GM23338 (cell line): Measurements from ENCODE around the gene ABCC9. TPM values are rescaled to one million over a fixed set of nuclear protein-coding genes. Genes with fewer than 3 reads are reported as not detected.
"Not testable (repeated sequence)": the region's sequence is repeated elsewhere in the genome, so short reads cannot be mapped to it uniquely, and the experiment has no call there.

Experiments
- ATAC-seq: fragments of 200-7000 bp; cut with Tn5 transposase; 3 replicates; pipeline ENCODE4 v1.9.1; 2020
- DNase-seq: peaks from one replicate; pipeline ENCODE4 v3.0.0-alpha.2; 2015; ENCODE audit warnings: low spot score
- H2AFZ ChIP-seq: fragments of 200-600 bp; sonication (generic); 2 replicates; pipeline ENCODE4 v1.8.0; 2016; ENCODE audit warnings: antibody characterized with exemption, mild to moderate bottlenecking, moderate library complexity
- H3F3A ChIP-seq: fragments of 200-600 bp; sonication (generic); replicated peaks from 2 replicates; pipeline ENCODE4 v1.8.0; 2017; ENCODE audit warnings: antibody characterized with exemption, mixed run types, low read depth
- H3K27ac ChIP-seq: fragments of 200-600 bp; sonication (generic); 2 replicates; pipeline ENCODE4 v1.6.1; 2016; ENCODE audit warnings: low read depth
- H3K27me3 ChIP-seq: fragments of 200-600 bp; sonication (generic); 2 replicates; pipeline ENCODE4 v1.8.0; 2016; ENCODE audit warnings: mild to moderate bottlenecking, mixed run types, moderate library complexity; ENCODE audit not compliant: insufficient read depth
- H3K36me3 ChIP-seq: fragments of 200-600 bp; sonication (generic); 2 replicates; pipeline ENCODE4 v1.8.0; 2016; ENCODE audit warnings: mild to moderate bottlenecking; ENCODE audit not compliant: insufficient read depth
- H3K4me1 ChIP-seq: fragments of 200-600 bp; sonication (generic); 2 replicates; pipeline ENCODE4 v1.8.0; 2016; ENCODE audit warnings: mild to moderate bottlenecking, moderate library complexity; ENCODE audit not compliant: insufficient read depth
- H3K4me2 ChIP-seq: fragments of 200-600 bp; sonication (generic); 2 replicates; pipeline ENCODE4 v1.7.1; 2017; ENCODE audit warnings: mixed run types
- H3K4me3 ChIP-seq: fragments of 200-600 bp; sonication (generic); 2 replicates; pipeline ENCODE4 v1.6.1; 2016; ENCODE audit warnings: mixed run types
- H3K79me2 ChIP-seq: fragments of 200-600 bp; sonication (generic); replicated peaks from 2 replicates; pipeline ENCODE4 v1.8.0; 2017; ENCODE audit warnings: mild to moderate bottlenecking; ENCODE audit not compliant: insufficient read depth
- H3K9me2 ChIP-seq: fragments of 200-600 bp; sonication (generic); 2 replicates; pipeline ENCODE4 v1.8.0; 2017; ENCODE audit not compliant: insufficient read depth
- H4K20me1 ChIP-seq: fragments of 200-600 bp; sonication (generic); replicated peaks from 2 replicates; pipeline ENCODE4 v1.8.0; 2017; ENCODE audit warnings: mild to moderate bottlenecking; ENCODE audit not compliant: insufficient read depth
- H3K27ac Mint-ChIP-seq: 2 replicates; pipeline ENCODE4 v1.8.0; 2020; ENCODE audit warnings: inconsistent platforms, mild to moderate bottlenecking, moderate library complexity, mixed read lengths
- H3K27me3 Mint-ChIP-seq: 3 replicates; pipeline ENCODE4 v1.8.0; 2022; ENCODE audit warnings: low read depth, mild to moderate bottlenecking, moderate library complexity, mixed read lengths, inconsistent platforms; ENCODE audit not compliant: insufficient read depth, poor library complexity
- H3K36me3 Mint-ChIP-seq: 3 replicates; pipeline ENCODE4 v1.8.0; 2021; ENCODE audit warnings: low read depth, mild to moderate bottlenecking, inconsistent platforms, moderate library complexity, mixed read lengths
- H3K4me1 Mint-ChIP-seq: 3 replicates; pipeline ENCODE4 v1.8.0; 2020; ENCODE audit warnings: mild to moderate bottlenecking, inconsistent platforms, mixed read lengths
- H3K4me3 Mint-ChIP-seq: 3 replicates; pipeline ENCODE4 v1.8.0; 2021; ENCODE audit warnings: moderate library complexity, mild to moderate bottlenecking, inconsistent platforms, mixed read lengths
- H3K9me3 Mint-ChIP-seq: 3 replicates; pipeline ENCODE4 v1.8.0; 2020; ENCODE audit warnings: moderate library complexity, mild to moderate bottlenecking, inconsistent platforms, mixed read lengths
- CREB1 ChIP-seq: fragments of 250-450 bp; sonication (Bioruptor Pico); IDR thresholded peaks from 2 replicates; pipeline ENCODE4 v1.5.0; 2020; ENCODE audit warnings: low read depth, mild to moderate bottlenecking, moderate library complexity
- EZH2 ChIP-seq: fragments of 200-600 bp; sonication (generic); IDR thresholded peaks from one replicate; pipeline ENCODE4 v1.8.0; 2017; ENCODE audit warnings: antibody characterized with exemption, mild to moderate bottlenecking, low read depth; ENCODE audit not compliant: unreplicated experiment
- EZH2phosphoT487 ChIP-seq: fragments of 200-600 bp; sonication (generic); IDR thresholded peaks from one replicate; pipeline ENCODE4 v1.8.1; 2018; ENCODE audit warnings: antibody characterized with exemption; ENCODE audit not compliant: unreplicated experiment
- JUNB ChIP-seq: IDR thresholded peaks from one replicate; pipeline ENCODE4 v1.6.1; 2016; ENCODE audit warnings: antibody characterized with exemption; ENCODE audit not compliant: unreplicated experiment
- NANOG ChIP-seq: IDR thresholded peaks from 2 replicates; pipeline ENCODE4 v1.6.1; 2016; ENCODE audit warnings: antibody characterized with exemption, borderline replicate concordance
- POLR2AphosphoS5 ChIP-seq: IDR thresholded peaks from 2 replicates; pipeline ENCODE4 v1.6.1; 2016; ENCODE audit warnings: antibody characterized with exemption, low read depth
- STAT1 ChIP-seq: IDR thresholded peaks from one replicate; pipeline ENCODE4 v1.6.1; 2016; ENCODE audit warnings: antibody characterized with exemption; ENCODE audit not compliant: unreplicated experiment
- ZNF114 ChIP-seq: fragments of 250-450 bp; sonication (Bioruptor Pico); IDR thresholded peaks from 2 replicates; pipeline ENCODE4 v1.5.0; 2020; ENCODE audit warnings: mild to moderate bottlenecking, moderate library complexity
- ZNF331 ChIP-seq: fragments of 250-450 bp; sonication (Bioruptor Pico); IDR thresholded peaks from 2 replicates; pipeline ENCODE4 v1.5.0; 2020; ENCODE audit warnings: low read depth, mild to moderate bottlenecking, moderate library complexity
- polyA plus RNA-seq: library from polyadenylated mRNA; unstranded; fragments of >200 nt; fragmentation: Nextera tagmentation; extraction: Ambion mirVana; gene quantifications from 2 replicates; pipeline ENCODE4 v1.2.1, GENCODE V29; 2016
- total RNA-seq: library from RNA; depleted of rRNA; stranded (reverse); fragments of >200 nt; shearing (Covaris generic); gene quantifications from 2 replicates; pipeline ENCODE4 v1.2.3, GENCODE V29; 2014
- TF ChIP-seq, protein P1 (sequence below): IDR thresholded peaks from 2 replicates; pipeline ENCODE4 v1.6.1; 2016; ENCODE audit warnings: antibody characterized with exemption
- TF ChIP-seq, protein P2 (sequence below): fragments of 250-450 bp; sonication (Bioruptor Pico); IDR thresholded peaks from 2 replicates; pipeline ENCODE4 v1.5.0; 2020; ENCODE audit warnings: mild to moderate bottlenecking, moderate library complexity
- TF ChIP-seq, protein P3 (sequence below): IDR thresholded peaks from one replicate; pipeline ENCODE4 v1.6.1; 2018; ENCODE audit warnings: antibody characterized with exemption; ENCODE audit not compliant: unreplicated experiment

Gene ABCC9
- total and polyA plus RNA-seq, 2 experiments from 2014 or later: not detected

DNA sequence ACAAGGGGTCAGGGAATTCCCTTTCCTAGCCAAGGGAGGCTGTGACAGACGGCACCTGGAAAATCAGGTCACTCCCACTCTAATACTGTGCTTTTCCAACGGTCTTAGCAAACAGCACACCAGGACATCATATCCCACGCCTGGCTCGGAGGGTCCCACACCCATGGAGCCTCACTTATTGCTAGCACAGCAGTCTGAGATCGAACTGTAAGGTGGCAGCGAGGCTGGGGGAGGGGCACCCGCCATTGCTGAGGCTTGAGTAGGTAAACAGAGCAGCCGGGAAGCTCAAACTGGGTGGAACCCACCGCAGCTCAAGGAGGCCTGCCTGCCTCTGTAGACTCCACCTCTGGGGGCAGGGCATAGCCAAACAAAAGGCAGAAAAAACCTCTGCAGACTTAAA lies 41.7 kb downstream of the ABCC9 start:
- H3K79me2 ChIP-seq: not testable (repeated sequence)

DNA sequence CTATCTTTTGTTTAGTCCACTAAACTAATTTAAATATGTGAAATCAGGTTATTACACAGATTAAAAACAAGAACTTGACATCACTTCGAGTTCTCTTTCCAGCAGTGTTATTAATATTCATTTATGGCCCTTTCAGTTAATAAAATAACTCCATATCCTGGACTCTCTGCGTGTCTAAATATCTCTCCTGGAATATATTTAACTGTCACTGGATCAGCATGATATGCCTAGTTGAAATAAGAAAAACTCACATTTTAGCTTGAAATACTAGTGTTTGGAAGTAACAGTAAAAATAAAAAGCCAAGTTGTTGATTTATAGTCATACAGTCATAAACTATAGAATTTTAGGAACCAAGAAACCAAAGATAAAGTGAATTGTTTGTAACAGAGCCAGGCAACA lies 45.6 kb downstream of the ABCC9 start:
- Histone ChIP-seq H2AFZ (no peak overlapping the region), H3K27ac (no peak overlapping the region), H3K9me2 (no peaks in the 10 kb centered on the region), H3K27me3 (no peaks in the 10 kb centered on the region), H3K4me2 (no peak overlapping the region), H4K20me1 (no peaks in the 10 kb centered on the region), H3K4me1 (no peaks in the 10 kb centered on the region), H3K79me2 (no peaks in the 10 kb centered on the region), H3F3A (no peaks in the 10 kb centered on the region), H3K4me3 (no peak overlapping the region), H3K36me3 (no peaks in the 10 kb centered on the region)
- no peak for DNase-seq
- H3K9me3 Mint-ChIP-seq: peaks cover 4% of the 10 kb centered on the region; the same call in 2 of the 3 replicates
- no peak for ATAC-seq
- H3K27ac Mint-ChIP-seq: no peak overlapping the region
- H3K36me3 Mint-ChIP-seq: no peaks in the 10 kb centered on the region
- H3K4me1 Mint-ChIP-seq: no peaks in the 10 kb centered on the region
- H3K4me3 Mint-ChIP-seq: no peak overlapping the region
- H3K27me3 Mint-ChIP-seq: no peaks in the 10 kb centered on the region
- TF ChIP-seq ZNF331 (CRISPR knock-in tag) (no peak), EZH2 (no peak), NANOG (no peak), EZH2phosphoT487 (no peak), STAT1 (no peak), POLR2AphosphoS5 (no peak), CREB1 (CRISPR knock-in tag) (no peak), JUNB (no peak), ZNF114 (no peak)
- TF ChIP-seq, protein P1, sequence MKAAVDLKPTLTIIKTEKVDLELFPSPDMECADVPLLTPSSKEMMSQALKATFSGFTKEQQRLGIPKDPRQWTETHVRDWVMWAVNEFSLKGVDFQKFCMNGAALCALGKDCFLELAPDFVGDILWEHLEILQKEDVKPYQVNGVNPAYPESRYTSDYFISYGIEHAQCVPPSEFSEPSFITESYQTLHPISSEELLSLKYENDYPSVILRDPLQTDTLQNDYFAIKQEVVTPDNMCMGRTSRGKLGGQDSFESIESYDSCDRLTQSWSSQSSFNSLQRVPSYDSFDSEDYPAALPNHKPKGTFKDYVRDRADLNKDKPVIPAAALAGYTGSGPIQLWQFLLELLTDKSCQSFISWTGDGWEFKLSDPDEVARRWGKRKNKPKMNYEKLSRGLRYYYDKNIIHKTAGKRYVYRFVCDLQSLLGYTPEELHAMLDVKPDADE: no peak
- TF ChIP-seq, protein P2, sequence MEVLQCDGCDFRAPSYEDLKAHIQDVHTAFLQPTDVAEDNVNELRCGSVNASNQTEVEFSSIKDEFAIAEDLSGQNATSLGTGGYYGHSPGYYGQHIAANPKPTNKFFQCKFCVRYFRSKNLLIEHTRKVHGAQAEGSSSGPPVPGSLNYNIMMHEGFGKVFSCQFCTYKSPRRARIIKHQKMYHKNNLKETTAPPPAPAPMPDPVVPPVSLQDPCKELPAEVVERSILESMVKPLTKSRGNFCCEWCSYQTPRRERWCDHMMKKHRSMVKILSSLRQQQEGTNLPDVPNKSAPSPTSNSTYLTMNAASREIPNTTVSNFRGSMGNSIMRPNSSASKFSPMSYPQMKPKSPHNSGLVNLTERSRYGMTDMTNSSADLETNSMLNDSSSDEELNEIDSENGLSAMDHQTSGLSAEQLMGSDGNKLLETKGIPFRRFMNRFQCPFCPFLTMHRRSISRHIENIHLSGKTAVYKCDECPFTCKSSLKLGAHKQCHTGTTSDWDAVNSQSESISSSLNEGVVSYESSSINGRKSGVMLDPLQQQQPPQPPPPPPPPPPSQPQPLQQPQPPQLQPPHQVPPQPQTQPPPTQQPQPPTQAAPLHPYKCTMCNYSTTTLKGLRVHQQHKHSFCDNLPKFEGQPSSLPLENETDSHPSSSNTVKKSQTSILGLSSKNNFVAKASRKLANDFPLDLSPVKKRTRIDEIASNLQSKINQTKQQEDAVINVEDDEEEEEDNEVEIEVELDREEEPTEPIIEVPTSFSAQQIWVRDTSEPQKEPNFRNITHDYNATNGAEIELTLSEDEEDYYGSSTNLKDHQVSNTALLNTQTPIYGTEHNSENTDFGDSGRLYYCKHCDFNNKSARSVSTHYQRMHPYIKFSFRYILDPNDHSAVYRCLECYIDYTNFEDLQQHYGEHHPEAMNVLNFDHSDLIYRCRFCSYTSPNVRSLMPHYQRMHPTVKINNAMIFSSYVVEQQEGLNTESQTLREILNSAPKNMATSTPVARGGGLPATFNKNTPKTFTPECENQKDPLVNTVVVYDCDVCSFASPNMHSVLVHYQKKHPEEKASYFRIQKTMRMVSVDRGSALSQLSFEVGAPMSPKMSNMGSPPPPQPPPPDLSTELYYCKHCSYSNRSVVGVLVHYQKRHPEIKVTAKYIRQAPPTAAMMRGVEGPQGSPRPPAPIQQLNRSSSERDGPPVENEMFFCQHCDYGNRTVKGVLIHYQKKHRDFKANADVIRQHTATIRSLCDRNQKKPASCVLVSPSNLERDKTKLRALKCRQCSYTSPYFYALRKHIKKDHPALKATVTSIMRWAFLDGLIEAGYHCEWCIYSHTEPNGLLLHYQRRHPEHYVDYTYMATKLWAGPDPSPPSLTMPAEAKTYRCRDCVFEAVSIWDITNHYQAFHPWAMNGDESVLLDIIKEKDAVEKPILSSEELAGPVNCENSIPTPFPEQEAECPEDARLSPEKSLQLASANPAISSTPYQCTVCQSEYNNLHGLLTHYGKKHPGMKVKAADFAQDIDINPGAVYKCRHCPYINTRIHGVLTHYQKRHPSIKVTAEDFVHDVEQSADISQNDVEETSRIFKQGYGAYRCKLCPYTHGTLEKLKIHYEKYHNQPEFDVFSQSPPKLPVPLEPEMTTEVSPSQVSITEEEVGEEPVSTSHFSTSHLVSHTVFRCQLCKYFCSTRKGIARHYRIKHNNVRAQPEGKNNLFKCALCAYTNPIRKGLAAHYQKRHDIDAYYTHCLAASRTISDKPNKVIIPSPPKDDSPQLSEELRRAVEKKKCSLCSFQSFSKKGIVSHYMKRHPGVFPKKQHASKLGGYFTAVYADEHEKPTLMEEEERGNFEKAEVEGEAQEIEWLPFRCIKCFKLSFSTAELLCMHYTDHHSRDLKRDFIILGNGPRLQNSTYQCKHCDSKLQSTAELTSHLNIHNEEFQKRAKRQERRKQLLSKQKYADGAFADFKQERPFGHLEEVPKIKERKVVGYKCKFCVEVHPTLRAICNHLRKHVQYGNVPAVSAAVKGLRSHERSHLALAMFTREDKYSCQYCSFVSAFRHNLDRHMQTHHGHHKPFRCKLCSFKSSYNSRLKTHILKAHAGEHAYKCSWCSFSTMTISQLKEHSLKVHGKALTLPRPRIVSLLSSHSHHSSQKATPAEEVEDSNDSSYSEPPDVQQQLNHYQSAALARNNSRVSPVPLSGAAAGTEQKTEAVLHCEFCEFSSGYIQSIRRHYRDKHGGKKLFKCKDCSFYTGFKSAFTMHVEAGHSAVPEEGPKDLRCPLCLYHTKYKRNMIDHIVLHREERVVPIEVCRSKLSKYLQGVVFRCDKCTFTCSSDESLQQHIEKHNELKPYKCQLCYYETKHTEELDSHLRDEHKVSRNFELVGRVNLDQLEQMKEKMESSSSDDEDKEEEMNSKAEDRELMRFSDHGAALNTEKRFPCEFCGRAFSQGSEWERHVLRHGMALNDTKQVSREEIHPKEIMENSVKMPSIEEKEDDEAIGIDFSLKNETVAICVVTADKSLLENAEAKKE (CRISPR knock-in tag): no peak
- TF ChIP-seq, protein P3, sequence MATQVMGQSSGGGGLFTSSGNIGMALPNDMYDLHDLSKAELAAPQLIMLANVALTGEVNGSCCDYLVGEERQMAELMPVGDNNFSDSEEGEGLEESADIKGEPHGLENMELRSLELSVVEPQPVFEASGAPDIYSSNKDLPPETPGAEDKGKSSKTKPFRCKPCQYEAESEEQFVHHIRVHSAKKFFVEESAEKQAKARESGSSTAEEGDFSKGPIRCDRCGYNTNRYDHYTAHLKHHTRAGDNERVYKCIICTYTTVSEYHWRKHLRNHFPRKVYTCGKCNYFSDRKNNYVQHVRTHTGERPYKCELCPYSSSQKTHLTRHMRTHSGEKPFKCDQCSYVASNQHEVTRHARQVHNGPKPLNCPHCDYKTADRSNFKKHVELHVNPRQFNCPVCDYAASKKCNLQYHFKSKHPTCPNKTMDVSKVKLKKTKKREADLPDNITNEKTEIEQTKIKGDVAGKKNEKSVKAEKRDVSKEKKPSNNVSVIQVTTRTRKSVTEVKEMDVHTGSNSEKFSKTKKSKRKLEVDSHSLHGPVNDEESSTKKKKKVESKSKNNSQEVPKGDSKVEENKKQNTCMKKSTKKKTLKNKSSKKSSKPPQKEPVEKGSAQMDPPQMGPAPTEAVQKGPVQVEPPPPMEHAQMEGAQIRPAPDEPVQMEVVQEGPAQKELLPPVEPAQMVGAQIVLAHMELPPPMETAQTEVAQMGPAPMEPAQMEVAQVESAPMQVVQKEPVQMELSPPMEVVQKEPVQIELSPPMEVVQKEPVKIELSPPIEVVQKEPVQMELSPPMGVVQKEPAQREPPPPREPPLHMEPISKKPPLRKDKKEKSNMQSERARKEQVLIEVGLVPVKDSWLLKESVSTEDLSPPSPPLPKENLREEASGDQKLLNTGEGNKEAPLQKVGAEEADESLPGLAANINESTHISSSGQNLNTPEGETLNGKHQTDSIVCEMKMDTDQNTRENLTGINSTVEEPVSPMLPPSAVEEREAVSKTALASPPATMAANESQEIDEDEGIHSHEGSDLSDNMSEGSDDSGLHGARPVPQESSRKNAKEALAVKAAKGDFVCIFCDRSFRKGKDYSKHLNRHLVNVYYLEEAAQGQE: no peak

More for the DNA sequence above, 41.7 kb downstream of the ABCC9 start:
- not testable (repeated sequence) for H3K36me3 Mint-ChIP-seq, H3K27me3 ChIP-seq, H2AFZ ChIP-seq, H3K9me2 ChIP-seq, DNase-seq, H3K27me3 Mint-ChIP-seq, H3K27ac Mint-ChIP-seq, H3K4me1 Mint-ChIP-seq, H3K27ac ChIP-seq, H3K4me3 ChIP-seq, H3K4me1 ChIP-seq, H4K20me1 ChIP-seq, H3K9me3 Mint-ChIP-seq, H3F3A ChIP-seq, H3K4me3 Mint-ChIP-seq, H3K4me2 ChIP-seq, H3K36me3 ChIP-seq, ATAC-seq
